Upper lobe of left lung (tissue), 4 donors: ENCODE measurements around the gene CD276.

Experiments
- CTCF ChIP-seq, 6 experiments: fragments of 450-650 bp in 4 of 6; fragments of 200-600 bp in 2 of 6; sonication (generic) in 2 of 6; IDR thresholded peaks; one replicate each; pipeline ENCODE4 v1.5.1; 2016 to 2019; ENCODE audit warnings: antibody characterized with exemption in 6 of 6
- EP300 ChIP-seq, 4 donors: sonication (generic); formaldehyde crosslinking; IDR thresholded peaks; one replicate each; pipeline ENCODE4 v1.5.1; 2017; ENCODE audit warnings: antibody characterized with exemption in 4 of 4, control low read depth in 2 of 4
- POLR2A ChIP-seq, 4 donors: fragments of 450-650 bp; IDR thresholded peaks; one replicate each; pipeline ENCODE4 v1.5.1; 2016 to 2017; ENCODE audit warnings: antibody characterized with exemption in 4 of 4, mild to moderate bottlenecking in 2 of 4

- TF ChIP-seq CTCF (IDR thresholded peaks at IDR 0.05): no peak
- TF ChIP-seq POLR2A (IDR thresholded peaks at IDR 0.05): no peak
- no peak for TF ChIP-seq EP300 (IDR thresholded peaks at IDR 0.05)
Observed at GRCh38 chr15:73750951-73751350, 66.8 kb downstream of the CD276 start.
